CD4-positive, alpha-beta memory T cell (primary cell): ENCODE measurements around the gene MAOA. TPM values are rescaled to one million over a fixed set of nuclear protein-coding genes. Genes with fewer than 3 reads are reported as not detected.

Experiments used
- CTCF ChIA-PET: fragments of 350-600 bp; sonication (Branson Sonifier 250); formaldehyde crosslinking; loops from one replicate; lab custom pipeline; 2021; ENCODE audit warnings: inconsistent platforms; ENCODE audit not compliant: partially characterized antibody; lab: Charles Lee
- POLR2A ChIA-PET: fragments of 350-600 bp; sonication (Branson Sonifier 250); formaldehyde crosslinking; loops from one replicate; lab custom pipeline; 2021; ENCODE audit not compliant: partially characterized antibody; lab: Charles Lee
- DNase-seq, 5 donors: peaks; one replicate each; pipeline versions ENCODE4 v3.0.0 to v3.0.0-alpha.2; 2020 to 2022; ENCODE audit warnings: mixed read lengths in 1 of 5
- H3K27ac ChIP-seq: one replicate; pipeline ENCODE4 v1.7.0; 2013; ENCODE audit warnings: low read depth, low read length
- H3K27me3 ChIP-seq: 2 replicates; pipeline ENCODE4 v1.7.0; 2013; ENCODE audit warnings: mild to moderate bottlenecking, low read length, moderate library complexity; ENCODE audit not compliant: insufficient read depth
- H3K36me3 ChIP-seq: 2 replicates; pipeline ENCODE4 v1.7.0; 2013; ENCODE audit warnings: mild to moderate bottlenecking, low read length, moderate library complexity; ENCODE audit not compliant: insufficient read depth
- H3K4me1 ChIP-seq: 2 replicates; pipeline ENCODE4 v1.7.0; 2013; ENCODE audit warnings: mild to moderate bottlenecking, low read length, moderate library complexity; ENCODE audit not compliant: insufficient read depth
- H3K4me3 ChIP-seq, 2 donors: one replicate each; pipeline ENCODE4 v1.7.0; 2013; ENCODE audit warnings: low read length in 2 of 2, mild to moderate bottlenecking in 1 of 2
- H3K9me3 ChIP-seq, 2 donors: one replicate each; pipeline ENCODE4 v1.7.0; 2013; ENCODE audit warnings: low read length in 2 of 2, control low read depth in 1 of 2; ENCODE audit not compliant: control insufficient read depth in 1 of 2
- H3K27ac Mint-ChIP-seq, 7 donors: one replicate each; pipeline ENCODE4 v1.8.0; 2020 to 2021; ENCODE audit warnings: mixed read lengths in 7 of 7, mild to moderate bottlenecking in 6 of 7, inconsistent platforms in 3 of 7, moderate library complexity in 3 of 7
- H3K27me3 Mint-ChIP-seq, 2 donors: one replicate each; pipeline ENCODE4 v1.8.0; 2020 to 2021; ENCODE audit warnings: mixed read lengths in 2 of 2
- H3K36me3 Mint-ChIP-seq, 2 donors: one replicate each; pipeline ENCODE4 v1.8.0; 2020 to 2021; ENCODE audit warnings: mixed read lengths in 2 of 2, inconsistent platforms in 1 of 2, mild to moderate bottlenecking in 1 of 2
- H3K4me1 Mint-ChIP-seq, 4 donors: one replicate each; pipeline ENCODE4 v1.8.0; 2020 to 2021; ENCODE audit warnings: mixed read lengths in 4 of 4, mild to moderate bottlenecking in 1 of 4
- H3K4me3 Mint-ChIP-seq, 8 donors: one replicate each; pipeline ENCODE4 v1.8.0; 2020 to 2021; ENCODE audit warnings: mixed read lengths in 8 of 8, mild to moderate bottlenecking in 7 of 8, moderate library complexity in 6 of 8, inconsistent platforms in 3 of 8
- H3K9me3 Mint-ChIP-seq, 8 donors: one replicate each; pipeline ENCODE4 v1.8.0; 2020 to 2021; ENCODE audit warnings: mixed read lengths in 8 of 8, mild to moderate bottlenecking in 5 of 8, inconsistent platforms in 3 of 8, moderate library complexity in 1 of 8
- intact Hi-C: fragments of 100-400 bp; cut with micrococcal nuclease; formaldehyde crosslinking; loops from one replicate; pipeline ENCODE4 v1.15.1; 2023
- polyA plus RNA-seq, 2 donors: library from polyadenylated mRNA; unstranded; fragments of 300-500 nt; fragmentation: Illumina TruSeq; gene quantifications; one replicate each; pipeline ENCODE4 v1.2.3, GENCODE V29; 2021
- total RNA-seq, 2 experiments: library from RNA; stranded (reverse); gene quantifications; one replicate each; pipeline ENCODE4 v1.2.3, GENCODE V29; 2021

The MAOA gene
- total and polyA plus RNA-seq, 4 experiments from 2014 or later: 0.09 to 6.2 TPM; not detected in 2

DNA sequence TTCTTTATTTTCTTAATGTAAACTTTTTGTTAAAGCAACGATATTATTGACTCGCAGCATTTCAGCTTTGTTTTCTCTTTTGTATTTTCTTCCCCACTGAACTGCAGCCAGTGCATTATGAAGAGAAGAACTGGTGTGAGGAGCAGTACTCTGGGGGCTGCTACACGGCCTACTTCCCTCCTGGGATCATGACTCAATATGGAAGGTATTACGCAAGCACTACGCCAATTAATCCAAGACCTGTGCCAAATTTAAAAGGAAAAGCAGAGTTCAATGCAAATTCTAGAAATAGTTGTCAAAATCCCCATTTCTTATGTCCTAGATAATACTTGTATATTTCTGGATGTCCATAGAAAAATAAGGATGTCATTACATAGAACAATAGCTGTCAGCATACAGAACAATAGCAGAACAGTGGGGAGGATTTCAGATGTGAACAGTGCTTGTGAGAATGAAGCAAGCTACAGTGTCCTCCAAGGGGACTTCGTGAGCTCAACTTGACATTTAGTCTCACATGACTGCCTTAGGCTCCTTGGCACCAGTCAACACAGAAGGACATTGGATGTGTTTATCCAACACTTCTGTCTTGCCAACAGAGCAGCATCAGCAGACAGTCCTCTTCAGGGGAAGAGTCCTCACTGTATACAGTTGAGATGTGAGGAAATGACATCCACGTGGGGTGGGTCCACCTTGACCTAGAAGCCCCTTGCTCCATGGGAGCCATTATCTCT, 85.9 kb downstream of the MAOA start:
- no peak overlapping the region for H3K27ac Mint-ChIP-seq
- H3K4me1 Mint-ChIP-seq: no peaks in the 10 kb centered on the region
- Histone ChIP-seq H3K9me3 (no peaks in the 10 kb centered on the region), H3K27ac (no peak overlapping the region), H3K27me3 (no peaks in the 10 kb centered on the region), H3K4me1 (no peaks in the 10 kb centered on the region), H3K36me3 (no peaks in the 10 kb centered on the region), H3K4me3 (no peak overlapping the region)
- intact Hi-C loops: no loop called here
- H3K36me3 Mint-ChIP-seq: peaks cover 0 to 3% of the 10 kb centered on the region in 2 donors
- ChIA-PET POLR2A (no interaction called here), CTCF (interaction anchor here (1.9 kb wide), 1 partner anchor 9 kb away, joined by 7 read pairs; no protein-coding TSS in a partner anchor)
- H3K27me3 Mint-ChIP-seq: no peaks in the 10 kb centered on the region
- no peak for DNase-seq
- H3K9me3 Mint-ChIP-seq: no peaks in the 10 kb centered on the region
- H3K4me3 Mint-ChIP-seq: no peak overlapping the region

DNA sequence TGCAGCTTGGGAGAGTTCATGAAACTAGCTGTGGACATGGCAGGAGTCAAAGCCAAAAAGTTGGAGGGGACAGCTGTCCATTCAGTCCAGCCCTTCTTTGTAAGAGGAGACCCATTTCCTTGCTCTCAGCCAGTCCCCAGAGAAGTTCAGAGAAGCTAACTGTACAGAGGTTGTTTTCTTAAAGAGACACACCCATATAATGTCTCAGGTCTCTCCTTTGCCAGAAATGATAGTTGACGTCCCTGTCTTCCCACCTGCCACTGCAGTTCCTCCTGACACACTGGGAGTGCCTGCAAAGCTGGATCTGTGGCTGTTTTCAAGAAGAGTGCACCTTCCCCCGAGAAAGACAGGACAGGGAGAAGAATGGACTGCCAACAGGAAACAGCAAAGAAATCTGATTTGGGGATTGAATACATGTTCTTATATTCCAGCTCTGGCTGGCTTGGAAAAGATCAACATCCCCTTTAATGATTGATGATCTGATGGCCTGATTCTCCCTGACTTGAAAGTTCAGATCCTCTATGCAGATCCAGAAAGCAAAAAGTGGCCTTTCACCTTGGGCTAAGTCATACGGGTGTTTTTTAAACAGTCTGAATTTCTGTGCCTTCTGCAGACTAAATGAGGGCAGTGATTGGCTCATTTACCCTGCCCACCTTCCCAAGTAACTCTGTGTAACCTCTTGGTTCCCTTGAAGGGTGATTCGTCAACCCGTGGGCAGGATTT, 87.2 kb downstream of the MAOA start:
- Mint-ChIP-seq H3K27me3 (no peaks in the 10 kb centered on the region), H3K36me3 (peaks cover 0 to 3% of the 10 kb centered on the region in 2 donors), H3K4me3 (no peak overlapping the region), H3K9me3 (no peaks in the 10 kb centered on the region), H3K4me1 (no peaks in the 10 kb centered on the region), H3K27ac (no peak overlapping the region)
- Histone ChIP-seq H3K27me3 (no peaks in the 10 kb centered on the region), H3K36me3 (no peaks in the 10 kb centered on the region), H3K9me3 (no peaks in the 10 kb centered on the region), H3K4me1 (no peaks in the 10 kb centered on the region), H3K27ac (no peak overlapping the region), H3K4me3 (no peak overlapping the region)
- CTCF ChIA-PET: interaction anchor here (1.6 kb wide), 1 partner anchor 182 kb away, joined by 3 read pairs; no protein-coding TSS in a partner anchor
- DNase-seq: no peak
- intact Hi-C loops: no loop called here
- POLR2A ChIA-PET: no interaction called here

DNA sequence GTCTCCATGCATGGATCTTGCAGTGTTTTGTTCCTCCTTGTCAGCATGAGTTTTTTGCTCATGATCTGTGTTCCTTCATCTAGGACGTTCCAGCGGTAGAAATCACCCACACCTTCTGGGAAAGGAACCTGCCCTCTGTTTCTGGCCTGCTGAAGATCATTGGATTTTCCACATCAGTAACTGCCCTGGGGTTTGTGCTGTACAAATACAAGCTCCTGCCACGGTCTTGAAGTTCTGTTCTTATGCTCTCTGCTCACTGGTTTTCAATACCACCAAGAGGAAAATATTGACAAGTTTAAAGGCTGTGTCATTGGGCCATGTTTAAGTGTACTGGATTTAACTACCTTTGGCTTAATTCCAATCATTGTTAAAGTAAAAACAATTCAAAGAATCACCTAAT, 88.2 kb downstream of the MAOA start:
- Mint-ChIP-seq H3K27me3 (no peaks in the 10 kb centered on the region), H3K27ac (no peak overlapping the region), H3K9me3 (no peaks in the 10 kb centered on the region), H3K36me3 (no peaks in the 10 kb centered on the region), H3K4me3 (no peak overlapping the region), H3K4me1 (no peaks in the 10 kb centered on the region)
- POLR2A ChIA-PET: no interaction called here
- no peak for DNase-seq
- Histone ChIP-seq H3K27me3 (no peaks in the 10 kb centered on the region), H3K36me3 (no peaks in the 10 kb centered on the region), H3K4me1 (no peaks in the 10 kb centered on the region), H3K4me3 (no peak overlapping the region), H3K27ac (no peak overlapping the region), H3K9me3 (no peaks in the 10 kb centered on the region)
- CTCF ChIA-PET: interaction anchor here (0.9 to 1.6 kb wide), 2 partner anchors 9 to 183 kb away, joined by 3 to 4 read pairs; no protein-coding TSS in a partner anchor
- intact Hi-C loops: no loop called here

DNA sequence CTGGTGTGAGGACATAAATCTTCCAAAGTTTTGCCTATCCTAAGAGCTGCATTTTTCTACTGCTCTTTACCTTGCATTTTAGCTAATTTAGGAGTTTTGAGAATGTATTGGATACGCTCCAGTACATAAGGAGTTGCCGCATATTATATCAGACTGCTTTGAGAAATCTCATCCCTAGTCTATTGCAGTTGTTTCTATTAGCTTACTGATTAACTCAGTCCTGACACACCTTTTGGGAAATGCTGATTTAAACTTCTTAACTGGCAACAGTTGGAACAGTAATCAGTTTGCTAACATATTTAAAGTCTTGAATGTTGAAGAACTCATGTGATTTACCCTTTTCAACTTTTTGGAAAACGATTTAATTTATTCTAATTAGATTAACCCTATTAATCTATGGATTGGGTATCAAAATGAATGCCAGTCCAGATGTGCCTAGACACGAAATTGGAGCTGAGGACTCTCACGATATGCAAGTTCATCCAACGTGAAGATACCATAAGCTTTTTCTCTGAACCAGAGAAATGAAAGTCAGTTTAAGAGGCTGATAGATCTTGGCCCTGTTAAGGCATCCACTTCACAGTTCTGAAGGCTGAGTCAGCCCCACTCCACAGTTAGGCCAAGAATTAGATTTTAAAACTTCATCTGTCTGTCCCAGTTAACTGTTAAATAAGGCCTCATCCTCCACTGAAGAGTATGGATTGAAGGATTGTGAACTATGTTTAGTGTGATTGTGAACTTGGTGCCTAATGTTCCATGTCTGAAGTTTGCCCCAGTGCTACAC, 90.0 kb downstream of the MAOA start:
- peaks cover 0 to 5% (median 2%) of the 10 kb centered on the region in 4 donors for H3K4me1 Mint-ChIP-seq
- Histone ChIP-seq H3K27me3 (no peaks in the 10 kb centered on the region), H3K36me3 (no peaks in the 10 kb centered on the region), H3K27ac (no peak overlapping the region), H3K9me3 (no peaks in the 10 kb centered on the region), H3K4me1 (no peaks in the 10 kb centered on the region), H3K4me3 (no peak overlapping the region)
- H3K9me3 Mint-ChIP-seq: no peaks in the 10 kb centered on the region
- H3K27ac Mint-ChIP-seq: no peak overlapping the region
- H3K4me3 Mint-ChIP-seq: no peak overlapping the region
- intact Hi-C loops: no loop called here
- CTCF ChIA-PET: no interaction called here
- no peaks in the 10 kb centered on the region for H3K36me3 Mint-ChIP-seq
- H3K27me3 Mint-ChIP-seq: no peaks in the 10 kb centered on the region
- DNase-seq: no peak
- POLR2A ChIA-PET: no interaction called here

DNA sequence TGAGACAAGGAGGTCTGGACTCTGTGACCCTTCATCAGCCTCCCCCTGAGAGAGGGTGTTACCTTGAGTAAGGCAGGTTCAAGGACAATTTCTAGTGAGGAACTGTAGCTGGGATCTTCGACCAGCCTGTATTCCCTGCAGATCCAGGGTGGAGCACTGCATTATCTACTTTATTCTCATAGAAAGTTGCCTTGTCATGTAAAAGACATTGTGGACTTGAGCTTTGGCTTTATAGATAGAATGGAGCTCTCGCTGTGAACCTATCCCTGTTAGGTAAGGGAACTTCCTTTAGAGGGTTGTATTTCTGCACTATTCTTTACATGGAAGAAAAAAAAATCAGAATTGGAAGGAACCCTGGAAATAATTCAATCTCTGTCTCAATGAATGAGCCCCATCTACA, 91.4 kb downstream of the MAOA start:
- Histone ChIP-seq H3K27ac (no peak overlapping the region), H3K4me3 (no peak overlapping the region), H3K4me1 (no peaks in the 10 kb centered on the region), H3K36me3 (no peaks in the 10 kb centered on the region), H3K27me3 (no peaks in the 10 kb centered on the region), H3K9me3 (no peaks in the 10 kb centered on the region)
- no peak for DNase-seq
- no peak overlapping the region for H3K27ac Mint-ChIP-seq
- no peaks in the 10 kb centered on the region for H3K36me3 Mint-ChIP-seq
- H3K9me3 Mint-ChIP-seq: no peaks in the 10 kb centered on the region
- H3K4me3 Mint-ChIP-seq: no peak overlapping the region
- POLR2A ChIA-PET: no interaction called here
- no peaks in the 10 kb centered on the region for H3K27me3 Mint-ChIP-seq
- CTCF ChIA-PET: interaction anchor here (1.1 kb wide), 1 partner anchor 399 kb away, joined by 3 read pairs; no protein-coding TSS in a partner anchor
- intact Hi-C loops: no loop called here
- peaks cover 0 to 5% (median 2%) of the 10 kb centered on the region in 4 donors for H3K4me1 Mint-ChIP-seq

DNA sequence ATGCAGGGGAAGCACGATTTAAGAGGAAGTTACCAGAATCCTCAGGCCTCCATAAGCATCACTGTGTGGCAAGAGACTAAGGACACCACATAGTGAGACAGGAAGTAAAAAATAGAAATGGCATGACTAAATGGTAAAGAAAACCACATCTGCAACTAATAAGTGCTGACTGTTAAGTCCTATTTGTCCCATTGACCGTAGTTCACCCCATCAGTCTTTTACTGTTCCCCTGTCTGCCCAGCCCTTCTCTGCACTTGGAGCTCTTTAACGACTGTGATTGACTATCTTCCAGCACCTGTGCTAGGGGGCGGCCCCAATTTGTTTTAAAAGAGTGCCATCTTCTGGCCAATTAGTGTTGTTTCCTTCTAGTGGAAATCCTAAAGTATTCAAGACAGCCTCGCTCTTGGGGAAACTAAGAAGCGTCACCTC, 94.2 kb downstream of the MAOA start:
- ChIA-PET POLR2A (no interaction called here), CTCF (interaction anchor here (0.6 to 1.7 kb wide), 6 partner anchors 9 to 1877 kb away, joined by 3 to 10 read pairs (median 5); no protein-coding TSS in a partner anchor)
- peak; percentile 50 to 60 (median 54) for DNase-seq
- no peaks in the 10 kb centered on the region for H3K9me3 ChIP-seq
- no peaks in the 10 kb centered on the region for H3K36me3 Mint-ChIP-seq
- no peaks in the 10 kb centered on the region for H3K36me3 ChIP-seq
- H3K27ac Mint-ChIP-seq: no peak overlapping the region
- H3K9me3 Mint-ChIP-seq: no peaks in the 10 kb centered on the region
- H3K27ac ChIP-seq: no peak overlapping the region
- no peaks in the 10 kb centered on the region for H3K27me3 Mint-ChIP-seq
- intact Hi-C loops: loop anchor here (1.0 to 5.0 kb wide), 2 partner anchors 191 to 1968 kb away; no protein-coding TSS in a partner anchor
- H3K4me1 Mint-ChIP-seq: peaks cover 0 to 5% (median 2%) of the 10 kb centered on the region in 4 donors
- no peaks in the 10 kb centered on the region for H3K27me3 ChIP-seq
- no peaks in the 10 kb centered on the region for H3K4me1 ChIP-seq
- no peak overlapping the region for H3K4me3 Mint-ChIP-seq
- no peak overlapping the region for H3K4me3 ChIP-seq
